ENCODE results near the gene RNF10.

- TF ChIP-seq CTCF (conservative IDR thresholded peaks at IDR 0.05; ENCODE audit: low read length) (no peak), EZH2phosphoT487 (IDR thresholded peaks at IDR 0.05; ENCODE audit: borderline replicate concordance) (no peak)
Observed at GRCh38 chr12:120534203-120534702, at the start of gene RNF10.

All from Loucy (cell line).